K562 (cell line): ENCODE results near the gene PSMB7. TPM values are rescaled to one million over a fixed set of nuclear protein-coding genes. Genes with fewer than 3 reads are reported as not detected.
A peak's percentile ranks its signal among the peaks of the same experiment; 100 is the strongest.

Experiments used
- ARID2 ChIP-seq: fragments of 450-650 bp; IDR thresholded peaks from 2 replicates; pipeline ENCODE4 v1.6.1; 2017; ENCODE audit warnings: antibody characterized with exemption, mild to moderate bottlenecking
- CEBPB ChIP-seq: fragments of 450-650 bp; IDR thresholded peaks from 2 replicates; pipeline ENCODE4 v1.6.1; 2016; ENCODE audit warnings: missing genetic modification characterization, missing compliant biosample characterization
- CTBP1 ChIP-seq: fragments of 450-650 bp; IDR thresholded peaks from 2 replicates; pipeline ENCODE4 v1.6.1; 2016; ENCODE audit warnings: borderline replicate concordance
- GABPB2 ChIP-seq: fragments of 250-450 bp; sonication (Bioruptor Pico); conservative IDR thresholded peaks from 2 replicates; pipeline ENCODE4 v1.5.1; 2021; ENCODE audit warnings: mild to moderate bottlenecking
- PRDM10 ChIP-seq: fragments of 450-650 bp; IDR thresholded peaks from 2 replicates; pipeline ENCODE4 v1.6.1; 2018; ENCODE audit not compliant: partially characterized antibody
- RHOXF2B ChIP-seq: fragments of 250-450 bp; sonication (Bioruptor Pico); conservative IDR thresholded peaks from 2 replicates; pipeline ENCODE4 v1.5.1; 2021
- SLC30A9 ChIP-seq: fragments of 250-450 bp; sonication (Bioruptor Pico); IDR thresholded peaks from 2 replicates; pipeline ENCODE4 v1.8.0; 2022; ENCODE audit warnings: mild to moderate bottlenecking, moderate library complexity
- SUPT5H ChIP-seq: fragments of 450-650 bp; IDR thresholded peaks from 2 replicates; pipeline ENCODE4 v1.6.1; 2016
- TBP ChIP-seq: optimal IDR thresholded peaks from 2 replicates; pipeline ENCODE3; 2011; ENCODE audit warnings: low read depth, low read length, improper control_type of control experiment
- TCF3 ChIP-seq: sonication (generic); formaldehyde crosslinking; IDR thresholded peaks from 2 replicates; pipeline ENCODE4 v1.4.0; 2020; ENCODE audit warnings: mild to moderate bottlenecking, missing genetic modification reagents
- ZKSCAN3 ChIP-seq: fragments of 250-450 bp; sonication (Bioruptor Pico); IDR thresholded peaks from 2 replicates; pipeline ENCODE4 v1.4.0; 2020
- ZNF444 ChIP-seq: fragments of 250-450 bp; sonication (Bioruptor Pico); IDR thresholded peaks from 2 replicates; pipeline ENCODE4 v1.4.0; 2020; ENCODE audit warnings: mild to moderate bottlenecking, moderate library complexity
- ZNF589 ChIP-seq: fragments of 200-800 bp; sonication (Bioruptor generic); IDR thresholded peaks from 2 replicates; pipeline ENCODE4 v1.6.1; 2016; ENCODE audit warnings: low read depth, missing genetic modification characterization, missing compliant biosample characterization
- ZNF764 ChIP-seq: fragments of 250-450 bp; sonication (Bioruptor Pico); IDR thresholded peaks from 2 replicates; pipeline ENCODE4 v1.4.0; 2020; ENCODE audit warnings: low read depth, mild to moderate bottlenecking, moderate library complexity
- polyA plus RNA-seq, 8 experiments: library from polyadenylated mRNA; depleted of rRNA in 4 of 8; stranded (reverse) in 5 of 8; unstranded in 3 of 8; fragments of >200 nt; fragmentation: Nextera tagmentation in 2 of 8; fragmentation: Illumina TruSeq in 1 of 8; extraction: Ambion mirVana in 2 of 8; extraction: Trizol in 1 of 8; gene quantifications; 2 replicates each; pipeline versions ENCODE4 v1.2.1 to v1.2.3, GENCODE V29; 2011 to 2014; ENCODE audit warnings: inconsistent platforms in 1 of 8, missing spikeins in 1 of 8
- total RNA-seq, 7 experiments: library from RNA; depleted of rRNA in 6 of 7; stranded (reverse); fragments of >200 nt in 6 of 7; fragmentation: Illumina TruSeq in 2 of 7; extraction: Trizol in 2 of 7; gene quantifications; 2 replicates each; pipeline versions ENCODE4 v1.2.1 to v1.2.3, GENCODE V29; 2011 to 2021; ENCODE audit warnings: low replicate concordance in 1 of 7
- TF ChIP-seq, protein P1 (sequence below), 2 experiments: fragments of 150-350 bp in 1 of 2; IDR thresholded peaks; 2 replicates each; pipeline ENCODE4 v1.6.1; 2012 to 2016; ENCODE audit warnings: low read depth in 2 of 2, low read length in 2 of 2, mild to moderate bottlenecking in 1 of 2, moderate library complexity in 1 of 2
- TF ChIP-seq, protein P2 (sequence below), 3 experiments: fragments of 200-800 bp in 1 of 3; sonication (Bioruptor generic) in 1 of 3; sonication (generic) in 1 of 3; formaldehyde crosslinking in 1 of 3; IDR thresholded peaks; 2 replicates each; pipeline versions ENCODE4 v1.6.1 to v1.8.0; 2016 to 2022; ENCODE audit warnings: mild to moderate bottlenecking in 2 of 3, missing compliant biosample characterization in 2 of 3, missing genetic modification characterization in 2 of 3, missing genetic modification reagents in 1 of 3
- TF ChIP-seq, protein P3 (sequence below): sonication (generic); formaldehyde crosslinking; IDR thresholded peaks from 2 replicates; pipeline ENCODE4 v1.5.0; 2020; ENCODE audit warnings: missing genetic modification reagents

PSMB7 gene
- total and polyA plus RNA-seq, 9 of the 15 experiments (the other 6 are each of a cell fraction or from before 2014, with no cell fraction given), result 321 to 978 (median 407) TPM

DNA sequence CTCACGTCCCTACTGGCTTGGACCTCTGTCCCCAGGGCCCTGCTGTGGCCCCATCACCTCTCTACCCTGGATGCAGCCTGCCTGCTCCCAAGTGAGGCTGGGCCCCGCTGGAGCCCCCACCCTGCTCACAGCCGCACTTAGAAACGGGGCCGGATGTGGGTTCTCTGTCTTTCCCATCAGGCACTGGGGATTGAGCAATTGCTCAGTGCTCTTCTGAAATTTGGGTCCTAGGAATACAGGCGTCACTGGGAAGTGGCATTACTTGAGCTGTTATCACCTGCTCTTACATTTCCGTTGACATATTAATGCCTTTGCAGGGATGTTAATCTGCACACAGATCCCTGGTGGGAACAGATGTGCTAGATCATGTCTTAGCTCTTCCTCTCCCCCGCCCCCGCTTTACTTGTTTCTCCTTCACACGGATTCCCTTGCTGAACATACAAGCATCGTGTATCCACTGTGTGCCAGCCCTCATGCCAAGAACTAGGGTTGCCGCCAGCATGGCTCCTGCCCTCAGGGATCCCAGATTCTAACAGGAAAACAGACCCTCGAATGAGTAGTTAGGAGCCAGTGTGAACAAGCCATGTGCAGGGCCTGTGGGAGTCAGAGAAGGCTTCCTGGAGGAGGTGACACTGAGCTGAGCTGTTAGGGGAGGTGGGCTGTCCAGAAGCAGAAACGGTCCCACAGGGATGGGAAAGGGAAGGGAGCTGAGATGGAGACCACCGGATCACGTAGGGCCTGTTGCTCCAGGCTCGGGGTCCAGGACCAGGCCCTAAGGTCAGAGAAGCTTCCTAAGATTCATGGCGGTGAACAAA is 92.4 kb downstream of the PSMB7 start (continued):
- TF ChIP-seq ZKSCAN3 (CRISPR knock-in tag) (no peak), TCF3 (CRISPR knock-in tag) (peak; percentile 83), CEBPB (tag) (peak; percentile 95), GABPB2 (CRISPR knock-in tag) (no peak), PRDM10 (no peak), ZNF764 (no peak), ARID2 (no peak), CTBP1 (peak; percentile 46; the same call in 1 of the 2 replicates), SUPT5H (no peak), ZNF589 (CRISPR knock-in tag) (no peak), TBP (no peak), SLC30A9 (CRISPR knock-in tag) (no peak), ZNF444 (CRISPR knock-in tag) (no peak), RHOXF2B (CRISPR knock-in tag) (0 out of 2 replicates have a peak, but pooled peaks have one; percentile 31)
- TF ChIP-seq, protein P1, sequence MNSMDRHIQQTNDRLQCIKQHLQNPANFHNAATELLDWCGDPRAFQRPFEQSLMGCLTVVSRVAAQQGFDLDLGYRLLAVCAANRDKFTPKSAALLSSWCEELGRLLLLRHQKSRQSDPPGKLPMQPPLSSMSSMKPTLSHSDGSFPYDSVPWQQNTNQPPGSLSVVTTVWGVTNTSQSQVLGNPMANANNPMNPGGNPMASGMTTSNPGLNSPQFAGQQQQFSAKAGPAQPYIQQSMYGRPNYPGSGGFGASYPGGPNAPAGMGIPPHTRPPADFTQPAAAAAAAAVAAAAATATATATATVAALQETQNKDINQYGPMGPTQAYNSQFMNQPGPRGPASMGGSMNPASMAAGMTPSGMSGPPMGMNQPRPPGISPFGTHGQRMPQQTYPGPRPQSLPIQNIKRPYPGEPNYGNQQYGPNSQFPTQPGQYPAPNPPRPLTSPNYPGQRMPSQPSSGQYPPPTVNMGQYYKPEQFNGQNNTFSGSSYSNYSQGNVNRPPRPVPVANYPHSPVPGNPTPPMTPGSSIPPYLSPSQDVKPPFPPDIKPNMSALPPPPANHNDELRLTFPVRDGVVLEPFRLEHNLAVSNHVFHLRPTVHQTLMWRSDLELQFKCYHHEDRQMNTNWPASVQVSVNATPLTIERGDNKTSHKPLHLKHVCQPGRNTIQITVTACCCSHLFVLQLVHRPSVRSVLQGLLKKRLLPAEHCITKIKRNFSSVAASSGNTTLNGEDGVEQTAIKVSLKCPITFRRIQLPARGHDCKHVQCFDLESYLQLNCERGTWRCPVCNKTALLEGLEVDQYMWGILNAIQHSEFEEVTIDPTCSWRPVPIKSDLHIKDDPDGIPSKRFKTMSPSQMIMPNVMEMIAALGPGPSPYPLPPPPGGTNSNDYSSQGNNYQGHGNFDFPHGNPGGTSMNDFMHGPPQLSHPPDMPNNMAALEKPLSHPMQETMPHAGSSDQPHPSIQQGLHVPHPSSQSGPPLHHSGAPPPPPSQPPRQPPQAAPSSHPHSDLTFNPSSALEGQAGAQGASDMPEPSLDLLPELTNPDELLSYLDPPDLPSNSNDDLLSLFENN (IDR thresholded peaks at IDR 0.05; ENCODE audit: low read depth in 2 of 2, low read length in 2 of 2), result 0 out of 4 replicates have a peak, but pooled peaks of 1 of the 2 experiments have one; percentile 19
- TF ChIP-seq, protein P2, sequence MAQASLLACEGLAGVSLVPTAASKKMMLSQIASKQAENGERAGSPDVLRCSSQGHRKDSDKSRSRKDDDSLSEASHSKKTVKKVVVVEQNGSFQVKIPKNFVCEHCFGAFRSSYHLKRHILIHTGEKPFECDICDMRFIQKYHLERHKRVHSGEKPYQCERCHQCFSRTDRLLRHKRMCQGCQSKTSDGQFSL (CRISPR knock-in tag; IDR thresholded peaks at IDR 0.05), result no peak
- TF ChIP-seq, protein P2 (tag; IDR thresholded peaks at IDR 0.05), result no peak
- TF ChIP-seq, protein P3, sequence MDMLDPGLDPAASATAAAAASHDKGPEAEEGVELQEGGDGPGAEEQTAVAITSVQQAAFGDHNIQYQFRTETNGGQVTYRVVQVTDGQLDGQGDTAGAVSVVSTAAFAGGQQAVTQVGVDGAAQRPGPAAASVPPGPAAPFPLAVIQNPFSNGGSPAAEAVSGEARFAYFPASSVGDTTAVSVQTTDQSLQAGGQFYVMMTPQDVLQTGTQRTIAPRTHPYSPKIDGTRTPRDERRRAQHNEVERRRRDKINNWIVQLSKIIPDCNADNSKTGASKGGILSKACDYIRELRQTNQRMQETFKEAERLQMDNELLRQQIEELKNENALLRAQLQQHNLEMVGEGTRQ (CRISPR knock-in tag), result no peak
